Activated CD8-positive, alpha-beta T cell treated with anti-CD3 and anti-CD28 coated beads for 36 hours (primary cell): ENCODE measurements around the gene CD24. TPM values are rescaled to one million over a fixed set of nuclear protein-coding genes. Genes with fewer than 3 reads are reported as not detected.
"Not testable (repeated sequence)": the region's sequence is repeated elsewhere in the genome, so short reads cannot be mapped to it uniquely, and the experiment has no call there.

ENCODE experiments used
- ATAC-seq: fragments of 200-7000 bp; cut with Tn5 transposase; one replicate; pipeline ENCODE4 v1.10.0; 2021; ENCODE audit warnings: mild to moderate bottlenecking, moderate library complexity
- CTCF ChIA-PET: fragments of 350-600 bp; sonication (Branson Sonifier 250); formaldehyde crosslinking; loops from one replicate; lab custom pipeline; 2021; ENCODE audit warnings: antibody characterized with exemption; lab: Charles Lee
- POLR2A ChIA-PET: fragments of 350-600 bp; sonication (Branson Sonifier 250); formaldehyde crosslinking; loops from one replicate; lab custom pipeline; 2021; ENCODE audit warnings: antibody characterized with exemption; lab: Charles Lee
- DNase-seq: peaks from one replicate; pipeline ENCODE4 v3.0.0-alpha.2; 2020
- H3K27ac Mint-ChIP-seq: one replicate; pipeline ENCODE4 v1.8.0; 2021; ENCODE audit warnings: mild to moderate bottlenecking, mixed read lengths
- H3K27me3 Mint-ChIP-seq: one replicate; pipeline ENCODE4 v1.8.0; 2021; ENCODE audit warnings: mixed read lengths
- H3K36me3 Mint-ChIP-seq: one replicate; pipeline ENCODE4 v1.8.0; 2021; ENCODE audit warnings: low read depth, mixed read lengths
- H3K4me1 Mint-ChIP-seq: one replicate; pipeline ENCODE4 v1.8.0; 2021; ENCODE audit warnings: low read depth, mixed read lengths
- H3K4me3 Mint-ChIP-seq: one replicate; pipeline ENCODE4 v1.8.0; 2021; ENCODE audit warnings: mild to moderate bottlenecking, moderate library complexity, mixed read lengths
- H3K9me3 Mint-ChIP-seq: one replicate; pipeline ENCODE4 v1.8.0; 2021; ENCODE audit warnings: mixed read lengths
- CTCF ChIP-seq: fragments of 200-600 bp; IDR thresholded peaks from one replicate; pipeline ENCODE4 v1.8.0; 2022; ENCODE audit warnings: antibody characterized with exemption, mild to moderate bottlenecking
- intact Hi-C: fragments of 100-400 bp; cut with micrococcal nuclease; formaldehyde crosslinking; loops from one replicate; pipeline ENCODE4 v1.10.0; 2022
- total RNA-seq, 2 experiments: library from RNA; stranded (reverse); gene quantifications; one replicate each; pipeline ENCODE4 v1.2.3, GENCODE V29; 2021

Gene CD24
- total RNA-seq, 2 experiments from 2014 or later = 0.54 to 1.4 TPM

- CTCF ChIA-PET = interaction anchor here (0.9 to 3.6 kb wide), 3 partner anchors 9 to 18 kb away, joined by 3 to 18 read pairs (median 5); partner anchors contain the start of gene MTRES1
- no peaks in the 10 kb centered on the region for H3K9me3 Mint-ChIP-seq
These were observed 35.0 kb upstream of the CD24 start for GRCh38 chr6:107009499-107009898.

GRCh38 chr6:106997392-106998158, 23.0 kb upstream of the CD24 start:
- peak; percentile 59 for DNase-seq
- intact Hi-C loops = no loop called here
- CTCF ChIA-PET = interaction anchor here (0.6 to 5.9 kb wide), 43 partner anchors 9 to 1269 kb away, joined by 3 to 37 read pairs (median 3); no protein-coding TSS in a partner anchor
- H3K36me3 Mint-ChIP-seq = no peaks in the 10 kb centered on the region
- H3K9me3 Mint-ChIP-seq = no peaks in the 10 kb centered on the region
- peaks cover 3% of the 10 kb centered on the region for H3K4me1 Mint-ChIP-seq
- peak; percentile 77 for ATAC-seq
- no peak overlapping the region for H3K4me3 Mint-ChIP-seq
- POLR2A ChIA-PET = interaction anchor here (1.0 kb wide), 1 partner anchor 150 kb away, joined by 3 read pairs; no protein-coding TSS in a partner anchor
- peaks cover 1% of the 10 kb centered on the region for H3K27me3 Mint-ChIP-seq
- TF ChIP-seq CTCF = peak; percentile 84
- no peak overlapping the region for H3K27ac Mint-ChIP-seq

More at GRCh38 chr6:107009499-107009898, 35.0 kb upstream of the CD24 start:
- no peak for TF ChIP-seq CTCF
- Mint-ChIP-seq H3K27ac (no peak overlapping the region), H3K36me3 (no peaks in the 10 kb centered on the region), H3K4me1 (no peaks in the 10 kb centered on the region), H3K4me3 (no peak overlapping the region), H3K27me3 (no peaks in the 10 kb centered on the region)
- no peak for DNase-seq
- no peak for ATAC-seq
- intact Hi-C loops = no loop called here
- POLR2A ChIA-PET = no interaction called here

- peaks cover 3% of the 10 kb centered on the region for H3K4me1 Mint-ChIP-seq
- ATAC-seq (no peak), DNase-seq (no peak)
- peaks cover 1% of the 10 kb centered on the region for H3K27me3 Mint-ChIP-seq
- intact Hi-C loops = no loop called here
- POLR2A ChIA-PET = no interaction called here
- CTCF ChIA-PET = interaction anchor here (1.3 to 5.9 kb wide), 2 partner anchors 11 to 14 kb away, joined by 4 to 37 read pairs; no protein-coding TSS in a partner anchor
- no peak overlapping the region for H3K4me3 Mint-ChIP-seq
- H3K27ac Mint-ChIP-seq = no peak overlapping the region
- no peaks in the 10 kb centered on the region for H3K36me3 Mint-ChIP-seq
- no peaks in the 10 kb centered on the region for H3K9me3 Mint-ChIP-seq
- TF ChIP-seq CTCF = no peak
These were observed 21.1 kb upstream of the CD24 start for GRCh38 chr6:106995640-106996039.

GRCh38 chr6:106989737-106990136, 15.2 kb upstream of the CD24 start:
- H3K4me3 Mint-ChIP-seq, ATAC-seq, DNase-seq, H3K27me3 Mint-ChIP-seq, H3K27ac Mint-ChIP-seq, H3K4me1 Mint-ChIP-seq, H3K36me3 Mint-ChIP-seq, POLR2A ChIA-PET, H3K9me3 Mint-ChIP-seq, intact Hi-C loops: not testable (repeated sequence)
- CTCF ChIA-PET = interaction anchor here (1.4 to 1.6 kb wide), 2 partner anchors 8 to 10 kb away, joined by 9 to 11 read pairs; no protein-coding TSS in a partner anchor

- intact Hi-C loops = no loop called here
- ATAC-seq (no peak), DNase-seq (no peak)
- TF ChIP-seq CTCF = no peak
- Mint-ChIP-seq H3K36me3 (no peaks in the 10 kb centered on the region), H3K27me3 (peaks cover 10% of the 10 kb centered on the region), H3K4me3 (no peak overlapping the region), H3K9me3 (no peaks in the 10 kb centered on the region), H3K4me1 (no peaks in the 10 kb centered on the region), H3K27ac (no peak overlapping the region)
- ChIA-PET CTCF (interaction anchor here (1.4 to 1.6 kb wide), 2 partner anchors 9 kb away, joined by 9 to 11 read pairs; no protein-coding TSS in a partner anchor), POLR2A (no interaction called here)
These were observed 14.1 kb upstream of the CD24 start for GRCh38 chr6:106988664-106989063.
